Measurements from ENCODE around the gene PTPRD. TPM values are rescaled to one million over a fixed set of nuclear protein-coding genes. Genes with fewer than 3 reads are reported as not detected.

Gene PTPRD
- total RNA-seq, 2 experiments from 2014 or later = 0.03 TPM; not detected in 1

- Histone ChIP-seq H3K79me2 (ENCODE audit: insufficient read depth, low read depth, low read length) (no peaks in the 10 kb centered on the region), H3K4me2 (ENCODE audit: low read length) (no peak overlapping the region), H2AFZ (ENCODE audit: low read length) (no peak overlapping the region), H3K9me2 (ENCODE audit: insufficient read depth, low read length) (no peaks in the 10 kb centered on the region), H3K4me1 (ENCODE audit: insufficient read depth, low read length, poor library complexity, severe bottlenecking) (no peaks in the 10 kb centered on the region), H4K20me1 (ENCODE audit: insufficient read depth, low read length) (no peaks in the 10 kb centered on the region), H3K27ac (ENCODE audit: low read depth, low read length, poor library complexity, severe bottlenecking) (no peak overlapping the region), H3K36me3 (ENCODE audit: insufficient read depth, low read length) (no peaks in the 10 kb centered on the region), H3K4me3 (ENCODE audit: low read depth, low read length, poor library complexity, severe bottlenecking) (no peak overlapping the region), H3K9me3 (ENCODE audit: low read length) (no peaks in the 10 kb centered on the region)
- ChIA-PET POLR2A (interaction anchor here (0.6 kb wide), 1 partner anchor 467 kb away, joined by 3 read pairs; no protein-coding TSS in a partner anchor), CTCF (ENCODE audit: unreplicated experiment) (no interaction called here)
- TF ChIP-seq CTCF (conservative IDR thresholded peaks at IDR 0.05; ENCODE audit: low read length) (no peak), EZH2phosphoT487 (IDR thresholded peaks at IDR 0.05; ENCODE audit: borderline replicate concordance, low read depth, low read length) (no peak)
- no TSS peak for BruUV-seq (replicated peaks)
- intact Hi-C loops (cut with micrococcal nuclease; ENCODE audit: unreplicated experiment) = no loop called here
- DNase-seq (ENCODE audit: low spot score) = no peak
Measured at GRCh38 chr9:8727191-8727590, 1885.6 kb downstream of the PTPRD start.

GRCh38 chr9:8726692-8727091 is 1886.1 kb downstream of the PTPRD start:
- BruUV-seq (replicated peaks) = no TSS peak
- TF ChIP-seq CTCF (conservative IDR thresholded peaks at IDR 0.05; ENCODE audit: low read length) = no peak
- TF ChIP-seq EZH2phosphoT487 (IDR thresholded peaks at IDR 0.05; ENCODE audit: borderline replicate concordance, low read depth, low read length) = no peak
- POLR2A ChIA-PET = interaction anchor here (0.6 kb wide), 1 partner anchor 468 kb away, joined by 3 read pairs; no protein-coding TSS in a partner anchor

GRCh38 chr9:8725635-8726034 is 1887.2 kb downstream of the PTPRD start:
- Histone ChIP-seq H3K4me2 (ENCODE audit: low read length) (no peak overlapping the region), H3K9me3 (ENCODE audit: low read length) (no peaks in the 10 kb centered on the region), H3K4me1 (ENCODE audit: insufficient read depth, low read length, poor library complexity, severe bottlenecking) (no peaks in the 10 kb centered on the region), H3K27ac (ENCODE audit: low read depth, low read length, poor library complexity, severe bottlenecking) (no peak overlapping the region), H2AFZ (ENCODE audit: low read length) (no peak overlapping the region), H3K79me2 (ENCODE audit: insufficient read depth, low read depth, low read length) (no peaks in the 10 kb centered on the region), H4K20me1 (ENCODE audit: insufficient read depth, low read length) (no peaks in the 10 kb centered on the region), H3K9me2 (ENCODE audit: insufficient read depth, low read length) (no peaks in the 10 kb centered on the region), H3K4me3 (ENCODE audit: low read depth, low read length, poor library complexity, severe bottlenecking) (no peak overlapping the region), H3K36me3 (ENCODE audit: insufficient read depth, low read length) (no peaks in the 10 kb centered on the region)
- BruUV-seq (replicated peaks) = no TSS peak
- ChIA-PET POLR2A (interaction anchor here (0.6 kb wide), 1 partner anchor 731 kb away, joined by 3 read pairs; no protein-coding TSS in a partner anchor), CTCF (ENCODE audit: unreplicated experiment) (no interaction called here)
- DNase-seq (ENCODE audit: low spot score) = no peak
- intact Hi-C loops (cut with micrococcal nuclease; ENCODE audit: unreplicated experiment) = no loop called here
- TF ChIP-seq EZH2phosphoT487 (IDR thresholded peaks at IDR 0.05; ENCODE audit: borderline replicate concordance, low read depth, low read length) (no peak), CTCF (conservative IDR thresholded peaks at IDR 0.05; ENCODE audit: low read length) (no peak)

More at GRCh38 chr9:8726692-8727091, 1886.1 kb downstream of the PTPRD start:
- intact Hi-C loops (cut with micrococcal nuclease; ENCODE audit: unreplicated experiment) = no loop called here
- Histone ChIP-seq H3K4me1 (ENCODE audit: insufficient read depth, low read length, poor library complexity, severe bottlenecking) (no peaks in the 10 kb centered on the region), H3K4me2 (ENCODE audit: low read length) (no peak overlapping the region), H3K36me3 (ENCODE audit: insufficient read depth, low read length) (no peaks in the 10 kb centered on the region), H4K20me1 (ENCODE audit: insufficient read depth, low read length) (no peaks in the 10 kb centered on the region), H3K9me2 (ENCODE audit: insufficient read depth, low read length) (no peaks in the 10 kb centered on the region), H2AFZ (ENCODE audit: low read length) (no peak overlapping the region), H3K4me3 (ENCODE audit: low read depth, low read length, poor library complexity, severe bottlenecking) (no peak overlapping the region), H3K27ac (ENCODE audit: low read depth, low read length, poor library complexity, severe bottlenecking) (no peak overlapping the region), H3K79me2 (ENCODE audit: insufficient read depth, low read depth, low read length) (no peaks in the 10 kb centered on the region), H3K9me3 (ENCODE audit: low read length) (no peaks in the 10 kb centered on the region)
- DNase-seq (ENCODE audit: low spot score) = no peak
- CTCF ChIA-PET (ENCODE audit: unreplicated experiment) = no interaction called here

Measured in OCI-LY7 (cell line).